ENCODE data around the gene GPS1.
"Not testable (repeated sequence)": the region's sequence is repeated elsewhere in the genome, so short reads cannot be mapped to it uniquely, and the experiment has no call there.

Gene GPS1

GRCh38 chr17:82028966-82029365 lies 22.7 kb upstream of the GPS1 start:
- no peak for DNase-seq (ENCODE audit: low read depth)

- DNase-seq (ENCODE audit: low read depth) = no peak
Observed at GRCh38 chr17:82029391-82029790, 22.3 kb upstream of the GPS1 start.

- DNase-seq (ENCODE audit: low read depth) = no peak
Observed at GRCh38 chr17:82029990-82030469, 21.7 kb upstream of the GPS1 start.

GRCh38 chr17:82030470-82031302 lies 21.0 kb upstream of the GPS1 start:
- DNase-seq (ENCODE audit: low read depth) = no peak

GRCh38 chr17:82031303-82031884 lies 20.3 kb upstream of the GPS1 start, which contains the start of gene RAC3:
Gene RAC3 (plus strand): TSS chr17:82031678. CDS start chr17:82031762, 84 bp downstream.
- DNase-seq (ENCODE audit: low read depth) = no peak

- no peak for DNase-seq (ENCODE audit: low read depth)
Observed at GRCh38 chr17:82031885-82032627, 19.6 kb upstream of the GPS1 start.

GRCh38 chr17:82033359-82034085 lies 18.2 kb upstream of the GPS1 start:
- DNase-seq (ENCODE audit: low read depth) = no peak

GRCh38 chr17:82034371-82035011 lies 17.2 kb upstream of the GPS1 start:
- DNase-seq (ENCODE audit: low read depth) = no peak

GRCh38 chr17:82035488-82035887 lies 16.2 kb upstream of the GPS1 start:
- no peak for DNase-seq (ENCODE audit: low read depth)

- no peak for DNase-seq (ENCODE audit: low read depth)
Observed at GRCh38 chr17:82035956-82036633, 15.6 kb upstream of the GPS1 start.

GRCh38 chr17:82036634-82037091 lies 15.0 kb upstream of the GPS1 start:
- DNase-seq (ENCODE audit: low read depth) = no peak

GRCh38 chr17:82037092-82037888 lies 14.4 kb upstream of the GPS1 start, which contains the start of gene DCXR:
Gene DCXR (minus strand): TSS chr17:82037697. CDS start chr17:82037682, 15 bp downstream.
- no peak for DNase-seq (ENCODE audit: low read depth)

GRCh38 chr17:82037889-82038195 lies 13.9 kb upstream of the GPS1 start:
- DNase-seq (ENCODE audit: low read depth) = no peak

- not testable (repeated sequence) for DNase-seq (ENCODE audit: low read depth)
Observed at GRCh38 chr17:82038796-82039409, 12.8 kb upstream of the GPS1 start.

GRCh38 chr17:82039695-82040299 lies 11.9 kb upstream of the GPS1 start:
- DNase-seq (ENCODE audit: low read depth) = no peak

- no peak for DNase-seq (ENCODE audit: low read depth)
Observed at GRCh38 chr17:82041144-82041814, 10.4 kb upstream of the GPS1 start.

- no peak for DNase-seq (ENCODE audit: low read depth)
Observed at GRCh38 chr17:82042649-82043048, 9.0 kb upstream of the GPS1 start.

- DNase-seq (ENCODE audit: low read depth) = no peak
Observed at GRCh38 chr17:82043507-82043906, 8.2 kb upstream of the GPS1 start.

Data from HS-27A (cell line).